ENCODE measurements around the gene PRLR.

PRLR gene

DNA sequence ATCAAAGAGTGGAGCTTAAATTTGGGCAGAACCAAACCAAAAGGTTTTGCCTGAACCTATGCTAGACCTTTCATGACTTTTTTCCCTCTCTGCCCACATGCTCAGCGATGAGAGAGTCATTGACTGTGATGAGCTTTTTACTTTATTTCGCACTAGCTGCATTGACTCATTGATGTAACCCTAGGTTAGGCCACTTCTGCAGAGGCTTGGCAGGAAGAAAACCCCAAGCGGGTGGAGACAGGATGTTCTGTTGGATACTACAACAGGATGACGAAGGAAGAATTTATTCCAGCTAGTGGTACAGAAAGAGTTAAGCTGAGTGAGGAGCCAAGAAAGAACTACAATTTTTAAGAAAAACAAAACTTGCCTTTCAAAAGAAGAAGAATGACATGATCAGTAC is 201.0 kb downstream of the PRLR start:
- no peaks in the 10 kb centered on the region for H3K79me2 ChIP-seq (ENCODE audit: control insufficient read depth, low read length)
- TF ChIP-seq, protein P1, sequence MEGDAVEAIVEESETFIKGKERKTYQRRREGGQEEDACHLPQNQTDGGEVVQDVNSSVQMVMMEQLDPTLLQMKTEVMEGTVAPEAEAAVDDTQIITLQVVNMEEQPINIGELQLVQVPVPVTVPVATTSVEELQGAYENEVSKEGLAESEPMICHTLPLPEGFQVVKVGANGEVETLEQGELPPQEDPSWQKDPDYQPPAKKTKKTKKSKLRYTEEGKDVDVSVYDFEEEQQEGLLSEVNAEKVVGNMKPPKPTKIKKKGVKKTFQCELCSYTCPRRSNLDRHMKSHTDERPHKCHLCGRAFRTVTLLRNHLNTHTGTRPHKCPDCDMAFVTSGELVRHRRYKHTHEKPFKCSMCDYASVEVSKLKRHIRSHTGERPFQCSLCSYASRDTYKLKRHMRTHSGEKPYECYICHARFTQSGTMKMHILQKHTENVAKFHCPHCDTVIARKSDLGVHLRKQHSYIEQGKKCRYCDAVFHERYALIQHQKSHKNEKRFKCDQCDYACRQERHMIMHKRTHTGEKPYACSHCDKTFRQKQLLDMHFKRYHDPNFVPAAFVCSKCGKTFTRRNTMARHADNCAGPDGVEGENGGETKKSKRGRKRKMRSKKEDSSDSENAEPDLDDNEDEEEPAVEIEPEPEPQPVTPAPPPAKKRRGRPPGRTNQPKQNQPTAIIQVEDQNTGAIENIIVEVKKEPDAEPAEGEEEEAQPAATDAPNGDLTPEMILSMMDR (IDR thresholded peaks at IDR 0.05; ENCODE audit: low read depth, low read length, poor library complexity, severe bottlenecking), result no peak
- no peak for TF ChIP-seq EZH2phosphoT487 (IDR thresholded peaks at IDR 0.05; ENCODE audit: borderline replicate concordance, low read length)
- no peak overlapping the region for H3K4me3 ChIP-seq (ENCODE audit: low read length)
- no peaks in the 10 kb centered on the region for H4K20me1 ChIP-seq (ENCODE audit: control insufficient read depth, insufficient read depth, low read depth, low read length)
- no peaks in the 10 kb centered on the region for H3K4me1 ChIP-seq (ENCODE audit: control insufficient read depth, low read length)
- H3K36me3 ChIP-seq (ENCODE audit: control insufficient read depth, low read length), result no peaks in the 10 kb centered on the region
- H3K9me3 ChIP-seq (ENCODE audit: control insufficient read depth, insufficient read depth, low read length), result no peaks in the 10 kb centered on the region
- no peak overlapping the region for H3K4me2 ChIP-seq (ENCODE audit: low read length)
- no peaks in the 10 kb centered on the region for H3F3A ChIP-seq (ENCODE audit: control insufficient read depth, insufficient read depth)
- H3K27me3 ChIP-seq (ENCODE audit: control insufficient read depth, low read length), result peaks cover 3% of the 10 kb centered on the region; the same call in 1 of the 2 replicates
- no peaks in the 10 kb centered on the region for H3K9me2 ChIP-seq (replicated peaks; ENCODE audit: control insufficient read depth, low read length)
- no peak overlapping the region for H3K27ac ChIP-seq (ENCODE audit: low read depth, low read length)

DNA sequence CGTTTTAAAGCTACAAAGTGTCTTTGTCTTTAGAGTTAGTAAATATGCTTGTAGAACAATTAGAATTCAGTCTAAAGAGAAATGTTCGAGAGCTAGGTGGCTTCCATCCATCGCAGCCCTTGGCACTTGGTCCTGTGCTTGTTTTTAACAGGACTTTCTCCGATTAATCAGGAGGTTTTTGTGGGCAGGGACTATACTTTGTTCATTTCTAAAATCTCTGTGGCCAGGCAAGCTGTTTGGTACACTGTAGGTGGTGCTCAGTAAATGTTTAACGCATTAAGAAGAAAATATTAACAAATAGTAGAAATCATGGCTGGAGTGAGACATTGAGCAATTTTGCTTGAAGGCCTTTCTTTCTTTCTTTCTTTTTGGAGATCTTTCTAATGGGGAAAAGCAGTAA is 203.3 kb downstream of the PRLR start:
- TF ChIP-seq, protein P1 (IDR thresholded peaks at IDR 0.05; ENCODE audit: low read depth, low read length, poor library complexity, severe bottlenecking), result no peak
- TF ChIP-seq EZH2phosphoT487 (IDR thresholded peaks at IDR 0.05; ENCODE audit: borderline replicate concordance, low read length), result no peak
- Histone ChIP-seq H3K27ac (ENCODE audit: low read depth, low read length) (no peak overlapping the region), H3K36me3 (ENCODE audit: control insufficient read depth, low read length) (no peaks in the 10 kb centered on the region), H3K27me3 (ENCODE audit: control insufficient read depth, low read length) (peaks cover 3% of the 10 kb centered on the region; the same call in 1 of the 2 replicates), H3K4me1 (ENCODE audit: control insufficient read depth, low read length) (no peaks in the 10 kb centered on the region), H3K79me2 (ENCODE audit: control insufficient read depth, low read length) (no peaks in the 10 kb centered on the region), H3K9me2 (replicated peaks; ENCODE audit: control insufficient read depth, low read length) (no peaks in the 10 kb centered on the region), H3F3A (ENCODE audit: control insufficient read depth, insufficient read depth) (no peaks in the 10 kb centered on the region), H3K9me3 (ENCODE audit: control insufficient read depth, insufficient read depth, low read length) (no peaks in the 10 kb centered on the region), H3K4me2 (ENCODE audit: low read length) (no peak overlapping the region), H4K20me1 (ENCODE audit: control insufficient read depth, insufficient read depth, low read depth, low read length) (no peaks in the 10 kb centered on the region), H3K4me3 (ENCODE audit: low read length) (no peak overlapping the region)

DNA sequence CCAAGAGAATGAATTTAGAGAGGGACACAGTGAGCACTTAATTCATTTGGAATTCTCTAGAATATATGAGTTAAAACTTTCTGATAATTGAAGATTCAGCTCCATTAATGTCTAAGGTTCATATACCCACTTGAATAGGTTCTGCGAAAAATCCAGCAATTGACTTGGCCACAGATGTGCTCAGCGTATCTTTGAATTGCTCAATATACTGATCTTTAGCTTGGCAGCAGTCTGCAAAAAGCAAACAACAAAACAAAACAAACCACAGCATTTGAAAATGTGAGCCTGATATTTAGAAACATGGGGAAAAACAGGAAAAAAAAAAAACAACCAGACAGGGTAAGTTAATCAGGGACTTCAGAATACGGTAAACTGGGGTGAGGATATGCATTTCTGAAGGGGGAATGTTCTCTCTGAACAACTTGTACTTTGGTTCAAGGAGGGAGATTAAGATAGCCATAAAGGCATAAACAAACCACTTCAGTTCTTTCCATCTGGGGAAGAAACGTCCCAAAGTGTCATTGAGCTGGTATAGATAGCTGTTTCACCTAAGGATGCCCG is 203.9 kb downstream of the PRLR start:
- Histone ChIP-seq H3K79me2 (ENCODE audit: control insufficient read depth, low read length) (no peaks in the 10 kb centered on the region), H4K20me1 (ENCODE audit: control insufficient read depth, insufficient read depth, low read depth, low read length) (no peaks in the 10 kb centered on the region), H3F3A (ENCODE audit: control insufficient read depth, insufficient read depth) (no peaks in the 10 kb centered on the region), H3K9me3 (ENCODE audit: control insufficient read depth, insufficient read depth, low read length) (no peaks in the 10 kb centered on the region), H3K4me2 (ENCODE audit: low read length) (no peak overlapping the region), H3K27ac (ENCODE audit: low read depth, low read length) (no peak overlapping the region), H3K4me1 (ENCODE audit: control insufficient read depth, low read length) (no peaks in the 10 kb centered on the region), H3K4me3 (ENCODE audit: low read length) (no peak overlapping the region), H3K9me2 (replicated peaks; ENCODE audit: control insufficient read depth, low read length) (no peaks in the 10 kb centered on the region), H3K27me3 (ENCODE audit: control insufficient read depth, low read length) (peaks cover 3% of the 10 kb centered on the region; the same call in 1 of the 2 replicates), H3K36me3 (ENCODE audit: control insufficient read depth, low read length) (no peaks in the 10 kb centered on the region)
- TF ChIP-seq, protein P1 (IDR thresholded peaks at IDR 0.05; ENCODE audit: low read depth, low read length, poor library complexity, severe bottlenecking), result no peak
- no peak for TF ChIP-seq EZH2phosphoT487 (IDR thresholded peaks at IDR 0.05; ENCODE audit: borderline replicate concordance, low read length)

Data from DOHH2 (cell line).